HEK293 (cell line): ENCODE measurements around the gene STK24.

ENCODE experiments used
- BCL11B ChIP-seq: fragments of 450-650 bp; formaldehyde crosslinking; IDR thresholded peaks from 2 replicates; pipeline ENCODE4 v1.5.1; 2016; ENCODE audit warnings: low read depth, missing biosample characterization, missing genetic modification characterization
- EGR2 ChIP-seq: fragments of 450-650 bp; formaldehyde crosslinking; IDR thresholded peaks from 2 replicates; pipeline ENCODE4 v1.5.1; 2016; ENCODE audit warnings: low read depth, missing biosample characterization, missing genetic modification characterization
- GFI1B ChIP-seq: fragments of 450-650 bp; formaldehyde crosslinking; IDR thresholded peaks from 2 replicates; pipeline ENCODE4 v1.5.1; 2016; ENCODE audit warnings: missing biosample characterization, missing genetic modification characterization
- HOXA7 ChIP-seq: sonication (generic); formaldehyde crosslinking; IDR thresholded peaks from 2 replicates; pipeline ENCODE4 v1.8.1; 2022; ENCODE audit warnings: missing genetic modification reagents, borderline replicate concordance
- HOXC10 ChIP-seq: sonication (generic); formaldehyde crosslinking; IDR thresholded peaks from 2 replicates; pipeline ENCODE4 v1.8.1; 2023; ENCODE audit warnings: mild to moderate bottlenecking, missing genetic modification reagents
- KLF9 ChIP-seq: fragments of 450-650 bp; formaldehyde crosslinking; IDR thresholded peaks from 2 replicates; pipeline ENCODE4 v1.5.1; 2016; ENCODE audit warnings: missing biosample characterization, missing genetic modification characterization, low read depth
- ZBTB48 ChIP-seq: fragments of 450-650 bp; formaldehyde crosslinking; IDR thresholded peaks from 2 replicates; pipeline ENCODE4 v1.5.1; 2016; ENCODE audit warnings: missing biosample characterization, missing genetic modification characterization
- ZEB2 ChIP-seq: fragments of 450-650 bp; formaldehyde crosslinking; IDR thresholded peaks from 2 replicates; pipeline ENCODE4 v1.5.1; 2016; ENCODE audit warnings: missing biosample characterization, missing genetic modification characterization
- ZFHX2 ChIP-seq: fragments of 450-650 bp; formaldehyde crosslinking; conservative IDR thresholded peaks from 2 replicates; pipeline ENCODE4 v1.5.1; 2016; ENCODE audit warnings: missing biosample characterization, missing genetic modification characterization
- ZFP41 ChIP-seq: fragments of 450-650 bp; formaldehyde crosslinking; IDR thresholded peaks from 2 replicates; pipeline ENCODE4 v1.5.1; 2016; ENCODE audit warnings: missing biosample characterization, missing genetic modification characterization, borderline replicate concordance
- ZNF10 ChIP-seq: fragments of 450-650 bp; formaldehyde crosslinking; IDR thresholded peaks from 2 replicates; pipeline ENCODE4 v1.5.1; 2017; ENCODE audit warnings: missing biosample characterization, missing genetic modification characterization
- ZNF133 ChIP-seq: fragments of 450-650 bp; formaldehyde crosslinking; IDR thresholded peaks from 2 replicates; pipeline ENCODE4 v1.5.1; 2016; ENCODE audit warnings: missing biosample characterization, missing genetic modification characterization
- ZNF146 ChIP-seq: fragments of 450-650 bp; formaldehyde crosslinking; IDR thresholded peaks from 2 replicates; pipeline ENCODE4 v1.5.1; 2016; ENCODE audit warnings: missing biosample characterization, missing genetic modification characterization
- ZNF19 ChIP-seq: fragments of 450-650 bp; formaldehyde crosslinking; IDR thresholded peaks from 2 replicates; pipeline ENCODE4; 2016; ENCODE audit warnings: missing biosample characterization, missing genetic modification characterization, low read depth
- ZNF211 ChIP-seq: fragments of 450-650 bp; formaldehyde crosslinking; IDR thresholded peaks from 2 replicates; pipeline ENCODE4 v1.5.1; 2016; ENCODE audit warnings: low read depth, missing biosample characterization, missing genetic modification characterization
- ZNF23 ChIP-seq: fragments of 450-650 bp; formaldehyde crosslinking; IDR thresholded peaks from 2 replicates; pipeline ENCODE4 v1.5.1; 2016; ENCODE audit warnings: missing biosample characterization, missing genetic modification characterization, borderline replicate concordance
- ZNF292 ChIP-seq: fragments of 450-650 bp; formaldehyde crosslinking; IDR thresholded peaks from 2 replicates; pipeline ENCODE4 v1.5.1; 2016; ENCODE audit warnings: low read depth, missing biosample characterization, missing genetic modification characterization, borderline replicate concordance
- ZNF354C ChIP-seq: fragments of 450-650 bp; formaldehyde crosslinking; IDR thresholded peaks from 2 replicates; pipeline ENCODE4 v1.5.1; 2016; ENCODE audit warnings: missing biosample characterization, missing genetic modification characterization, low read depth, borderline replicate concordance
- ZNF391 ChIP-seq: fragments of 450-650 bp; formaldehyde crosslinking; IDR thresholded peaks from 2 replicates; pipeline ENCODE4 v1.5.1; 2016; ENCODE audit warnings: low read depth, missing biosample characterization, missing genetic modification characterization, borderline replicate concordance
- ZNF48 ChIP-seq: fragments of 450-650 bp; formaldehyde crosslinking; IDR thresholded peaks from 2 replicates; pipeline ENCODE4 v1.5.1; 2016; ENCODE audit warnings: missing biosample characterization, missing genetic modification characterization
- ZNF501 ChIP-seq: fragments of 450-650 bp; formaldehyde crosslinking; IDR thresholded peaks from 2 replicates; pipeline ENCODE4 v1.5.1; 2016; ENCODE audit warnings: missing biosample characterization, missing genetic modification characterization
- ZNF521 ChIP-seq: fragments of 450-650 bp; formaldehyde crosslinking; IDR thresholded peaks from 2 replicates; pipeline ENCODE4 v1.5.1; 2017; ENCODE audit warnings: missing biosample characterization, mild to moderate bottlenecking, missing genetic modification characterization
- ZNF555 ChIP-seq: fragments of 450-650 bp; formaldehyde crosslinking; conservative IDR thresholded peaks from 2 replicates; pipeline ENCODE4 v1.5.1; 2017; ENCODE audit warnings: missing biosample characterization, mild to moderate bottlenecking, missing genetic modification characterization, inconsistent platforms
- ZNF621 ChIP-seq: fragments of 450-650 bp; formaldehyde crosslinking; IDR thresholded peaks from 2 replicates; pipeline ENCODE4 v1.5.1; 2017; ENCODE audit warnings: missing biosample characterization, missing genetic modification characterization
- ZNF629 ChIP-seq: fragments of 450-650 bp; formaldehyde crosslinking; IDR thresholded peaks from 2 replicates; pipeline ENCODE4 v1.5.1; 2017; ENCODE audit warnings: missing biosample characterization, missing genetic modification characterization
- ZNF677 ChIP-seq: fragments of 450-650 bp; IDR thresholded peaks from 2 replicates; pipeline ENCODE4 v1.5.0; 2018; ENCODE audit warnings: missing biosample characterization, mild to moderate bottlenecking, missing genetic modification characterization, moderate library complexity
- ZNF747 ChIP-seq: fragments of 450-650 bp; formaldehyde crosslinking; IDR thresholded peaks from 2 replicates; pipeline ENCODE4 v1.5.1; 2016; ENCODE audit warnings: missing biosample characterization, missing genetic modification characterization
- ZNF768 ChIP-seq: fragments of 450-650 bp; formaldehyde crosslinking; IDR thresholded peaks from 2 replicates; pipeline ENCODE4 v1.5.1; 2018; ENCODE audit warnings: missing biosample characterization, mild to moderate bottlenecking, missing genetic modification characterization
- TF ChIP-seq, protein P1 (sequence below): fragments of 450-650 bp; formaldehyde crosslinking; IDR thresholded peaks from 2 replicates; pipeline ENCODE4 v1.5.1; 2016; ENCODE audit warnings: missing biosample characterization, missing genetic modification characterization
- TF ChIP-seq, protein P2 (sequence below): fragments of 450-650 bp; formaldehyde crosslinking; conservative IDR thresholded peaks from 2 replicates; pipeline ENCODE4 v1.5.1; 2016; ENCODE audit warnings: low read depth, missing biosample characterization, missing genetic modification characterization
- TF ChIP-seq, protein P3 (sequence below): fragments of 450-650 bp; formaldehyde crosslinking; IDR thresholded peaks from 2 replicates; pipeline ENCODE4 v1.5.1; 2017; ENCODE audit warnings: missing biosample characterization, missing genetic modification characterization
- TF ChIP-seq, protein P4 (sequence below): fragments of 450-650 bp; formaldehyde crosslinking; IDR thresholded peaks from 2 replicates; pipeline ENCODE4 v1.5.1; 2016; ENCODE audit warnings: missing biosample characterization, missing genetic modification characterization

STK24 gene

DNA sequence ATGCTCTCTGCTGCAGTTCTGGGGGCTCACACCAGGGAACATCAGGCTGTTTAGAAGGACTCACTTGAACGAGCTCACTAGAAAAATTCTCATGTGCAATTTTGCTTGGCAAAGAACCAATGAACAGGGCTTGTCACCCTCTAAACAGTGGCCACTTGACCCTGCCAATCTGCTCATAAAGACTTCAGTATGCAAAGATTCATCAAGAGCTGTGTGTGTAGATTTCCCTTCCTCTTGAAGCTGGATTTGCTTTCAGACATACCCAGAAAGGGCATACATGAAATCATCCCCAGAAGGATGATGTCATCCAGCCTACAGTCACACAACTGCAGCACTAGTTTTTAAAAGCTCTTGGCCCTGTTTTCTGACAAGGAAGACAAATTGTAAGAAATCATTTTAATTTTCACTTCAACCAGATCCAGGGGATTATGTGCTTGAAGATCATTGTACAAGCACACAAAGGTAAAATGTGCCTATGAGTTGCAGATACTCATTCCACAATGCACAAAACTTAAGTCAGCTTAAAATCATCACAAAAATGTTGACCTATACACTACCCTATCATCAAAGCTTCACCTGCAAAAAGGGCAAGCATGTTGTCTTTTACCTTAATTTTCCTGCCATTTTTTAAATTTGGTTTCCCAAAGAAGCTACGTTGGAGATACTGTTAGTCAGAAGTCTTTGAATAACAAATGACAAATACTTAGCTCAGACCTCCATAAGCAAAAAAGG lies 5.2 kb upstream of the STK24 start (continued):
- no peak for TF ChIP-seq ZNF354C
- TF ChIP-seq ZNF10 (tag by site-specific recombination) = no peak
- TF ChIP-seq ZNF768 (tag by site-specific recombination) = no peak
- no peak for TF ChIP-seq ZNF747
- TF ChIP-seq ZEB2 = peak; percentile 90
- TF ChIP-seq ZNF211 = no peak
- no peak for TF ChIP-seq BCL11B (tag by site-specific recombination)
- TF ChIP-seq, protein P1, sequence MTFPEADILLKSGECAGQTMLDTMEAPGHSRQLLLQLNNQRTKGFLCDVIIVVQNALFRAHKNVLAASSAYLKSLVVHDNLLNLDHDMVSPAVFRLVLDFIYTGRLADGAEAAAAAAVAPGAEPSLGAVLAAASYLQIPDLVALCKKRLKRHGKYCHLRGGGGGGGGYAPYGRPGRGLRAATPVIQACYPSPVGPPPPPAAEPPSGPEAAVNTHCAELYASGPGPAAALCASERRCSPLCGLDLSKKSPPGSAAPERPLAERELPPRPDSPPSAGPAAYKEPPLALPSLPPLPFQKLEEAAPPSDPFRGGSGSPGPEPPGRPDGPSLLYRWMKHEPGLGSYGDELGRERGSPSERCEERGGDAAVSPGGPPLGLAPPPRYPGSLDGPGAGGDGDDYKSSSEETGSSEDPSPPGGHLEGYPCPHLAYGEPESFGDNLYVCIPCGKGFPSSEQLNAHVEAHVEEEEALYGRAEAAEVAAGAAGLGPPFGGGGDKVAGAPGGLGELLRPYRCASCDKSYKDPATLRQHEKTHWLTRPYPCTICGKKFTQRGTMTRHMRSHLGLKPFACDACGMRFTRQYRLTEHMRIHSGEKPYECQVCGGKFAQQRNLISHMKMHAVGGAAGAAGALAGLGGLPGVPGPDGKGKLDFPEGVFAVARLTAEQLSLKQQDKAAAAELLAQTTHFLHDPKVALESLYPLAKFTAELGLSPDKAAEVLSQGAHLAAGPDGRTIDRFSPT (tag by site-specific recombination) = peak; percentile 50; the same call in 1 of the 2 replicates
- TF ChIP-seq, protein P2, sequence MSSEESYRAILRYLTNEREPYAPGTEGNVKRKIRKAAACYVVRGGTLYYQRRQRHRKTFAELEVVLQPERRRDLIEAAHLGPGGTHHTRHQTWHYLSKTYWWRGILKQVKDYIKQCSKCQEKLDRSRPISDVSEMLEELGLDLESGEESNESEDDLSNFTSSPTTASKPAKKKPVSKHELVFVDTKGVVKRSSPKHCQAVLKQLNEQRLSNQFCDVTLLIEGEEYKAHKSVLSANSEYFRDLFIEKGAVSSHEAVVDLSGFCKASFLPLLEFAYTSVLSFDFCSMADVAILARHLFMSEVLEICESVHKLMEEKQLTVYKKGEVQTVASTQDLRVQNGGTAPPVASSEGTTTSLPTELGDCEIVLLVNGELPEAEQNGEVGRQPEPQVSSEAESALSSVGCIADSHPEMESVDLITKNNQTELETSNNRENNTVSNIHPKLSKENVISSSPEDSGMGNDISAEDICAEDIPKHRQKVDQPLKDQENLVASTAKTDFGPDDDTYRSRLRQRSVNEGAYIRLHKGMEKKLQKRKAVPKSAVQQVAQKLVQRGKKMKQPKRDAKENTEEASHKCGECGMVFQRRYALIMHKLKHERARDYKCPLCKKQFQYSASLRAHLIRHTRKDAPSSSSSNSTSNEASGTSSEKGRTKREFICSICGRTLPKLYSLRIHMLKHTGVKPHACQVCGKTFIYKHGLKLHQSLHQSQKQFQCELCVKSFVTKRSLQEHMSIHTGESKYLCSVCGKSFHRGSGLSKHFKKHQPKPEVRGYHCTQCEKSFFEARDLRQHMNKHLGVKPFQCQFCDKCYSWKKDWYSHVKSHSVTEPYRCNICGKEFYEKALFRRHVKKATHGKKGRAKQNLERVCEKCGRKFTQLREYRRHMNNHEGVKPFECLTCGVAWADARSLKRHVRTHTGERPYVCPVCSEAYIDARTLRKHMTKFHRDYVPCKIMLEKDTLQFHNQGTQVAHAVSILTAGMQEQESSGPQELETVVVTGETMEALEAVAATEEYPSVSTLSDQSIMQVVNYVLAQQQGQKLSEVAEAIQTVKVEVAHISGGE (tag by site-specific recombination) = no peak
- TF ChIP-seq GFI1B (tag by site-specific recombination) = peak; percentile 77; the same call in 1 of the 2 replicates
- TF ChIP-seq, protein P3, sequence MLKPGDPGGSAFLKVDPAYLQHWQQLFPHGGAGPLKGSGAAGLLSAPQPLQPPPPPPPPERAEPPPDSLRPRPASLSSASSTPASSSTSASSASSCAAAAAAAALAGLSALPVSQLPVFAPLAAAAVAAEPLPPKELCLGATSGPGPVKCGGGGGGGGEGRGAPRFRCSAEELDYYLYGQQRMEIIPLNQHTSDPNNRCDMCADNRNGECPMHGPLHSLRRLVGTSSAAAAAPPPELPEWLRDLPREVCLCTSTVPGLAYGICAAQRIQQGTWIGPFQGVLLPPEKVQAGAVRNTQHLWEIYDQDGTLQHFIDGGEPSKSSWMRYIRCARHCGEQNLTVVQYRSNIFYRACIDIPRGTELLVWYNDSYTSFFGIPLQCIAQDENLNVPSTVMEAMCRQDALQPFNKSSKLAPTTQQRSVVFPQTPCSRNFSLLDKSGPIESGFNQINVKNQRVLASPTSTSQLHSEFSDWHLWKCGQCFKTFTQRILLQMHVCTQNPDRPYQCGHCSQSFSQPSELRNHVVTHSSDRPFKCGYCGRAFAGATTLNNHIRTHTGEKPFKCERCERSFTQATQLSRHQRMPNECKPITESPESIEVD (tag by site-specific recombination) = peak; percentile 92
- TF ChIP-seq ZFHX2 (tag by site-specific recombination) = no peak
- TF ChIP-seq, protein P4, sequence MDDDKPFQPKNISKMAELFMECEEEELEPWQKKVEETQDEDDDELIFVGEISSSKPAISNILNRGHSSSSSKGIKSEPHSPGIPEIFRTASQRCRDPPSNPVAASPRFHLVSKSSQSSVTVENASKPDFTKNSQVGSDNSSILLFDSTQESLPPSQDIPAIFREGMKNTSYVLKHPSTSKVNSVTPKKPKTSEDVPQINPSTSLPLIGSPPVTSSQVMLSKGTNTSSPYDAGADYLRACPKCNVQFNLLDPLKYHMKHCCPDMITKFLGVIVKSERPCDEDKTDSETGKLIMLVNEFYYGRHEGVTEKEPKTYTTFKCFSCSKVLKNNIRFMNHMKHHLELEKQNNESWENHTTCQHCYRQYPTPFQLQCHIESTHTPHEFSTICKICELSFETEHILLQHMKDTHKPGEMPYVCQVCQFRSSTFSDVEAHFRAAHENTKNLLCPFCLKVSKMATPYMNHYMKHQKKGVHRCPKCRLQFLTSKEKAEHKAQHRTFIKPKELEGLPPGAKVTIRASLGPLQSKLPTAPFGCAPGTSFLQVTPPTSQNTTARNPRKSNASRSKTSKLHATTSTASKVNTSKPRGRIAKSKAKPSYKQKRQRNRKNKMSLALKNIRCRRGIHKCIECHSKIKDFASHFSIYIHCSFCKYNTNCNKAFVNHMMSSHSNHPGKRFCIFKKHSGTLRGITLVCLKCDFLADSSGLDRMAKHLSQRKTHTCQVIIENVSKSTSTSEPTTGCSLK (tag by site-specific recombination) = no peak
- no peak for TF ChIP-seq ZNF19 (tag by site-specific recombination)
- TF ChIP-seq ZNF629 (tag by site-specific recombination) = peak; percentile 97
- no peak for TF ChIP-seq ZNF391 (tag by site-specific recombination)
- TF ChIP-seq ZNF133 (tag by site-specific recombination) = no peak
- no peak for TF ChIP-seq ZNF48 (tag by site-specific recombination)
- TF ChIP-seq ZNF521 (tag by site-specific recombination) = no peak
- no peak for TF ChIP-seq ZNF292 (tag by site-specific recombination)
- peak; percentile 17; the same call in 1 of the 2 replicates for TF ChIP-seq KLF9 (tag by site-specific recombination)
- TF ChIP-seq ZNF501 = no peak
- no peak for TF ChIP-seq EGR2 (tag by site-specific recombination)
- no peak for TF ChIP-seq ZNF621
- no peak for TF ChIP-seq ZNF23
- no peak for TF ChIP-seq ZNF555 (tag by site-specific recombination)
- TF ChIP-seq ZNF146 (tag by site-specific recombination) = no peak
- 0 out of 2 replicates have a peak, but pooled peaks have one; percentile 34 for TF ChIP-seq ZBTB48 (tag by site-specific recombination)
- no peak for TF ChIP-seq ZNF677
- TF ChIP-seq ZFP41 (tag by site-specific recombination) = no peak
- TF ChIP-seq HOXA7 (CRISPR knock-in tag) = no peak
- TF ChIP-seq HOXC10 (CRISPR knock-in tag) = no peak
